Measurements from ENCODE around the gene COQ5.

- TF ChIP-seq CTCF (IDR thresholded peaks at IDR 0.05) (no peak), EP300 (IDR thresholded peaks at IDR 0.05) (no peak), POLR2A (IDR thresholded peaks at IDR 0.05) (no peak)
Observed at GRCh38 chr12:120481022-120481767, 47.8 kb downstream of the COQ5 start.
